Common myeloid progenitor, CD34-positive (primary cell): ENCODE results near the gene CALY.
A peak's percentile ranks its signal among the peaks of the same experiment; 100 is the strongest.
"Not testable (repeated sequence)": the region's sequence is repeated elsewhere in the genome, so short reads cannot be mapped to it uniquely, and the experiment has no call there.

Source experiments
- CTCF ChIA-PET: fragments of 350-600 bp; sonication (Branson Sonifier 250); formaldehyde crosslinking; loops from one replicate; lab custom pipeline; 2021; ENCODE audit warnings: antibody characterized with exemption; lab: Charles Lee
- POLR2A ChIA-PET: fragments of 350-600 bp; sonication (Branson Sonifier 250); formaldehyde crosslinking; loops from one replicate; lab custom pipeline; 2021; ENCODE audit warnings: antibody characterized with exemption; lab: Charles Lee
- DNase-seq, 3 donors: peaks; one replicate each; pipeline versions ENCODE4 v3.0.0 to v3.0.0-alpha.2; 2013
- H3K27ac ChIP-seq, 2 experiments: 1 replicate in 1 of 2; 2 replicates in 1 of 2; pipeline ENCODE4 v1.7.0; 2013; ENCODE audit warnings: inconsistent platforms in 2 of 2, low read length in 2 of 2, mild to moderate bottlenecking in 2 of 2, low read depth in 1 of 2, moderate library complexity in 1 of 2; ENCODE audit not compliant: severe bottlenecking in 2 of 2, insufficient read depth in 1 of 2, poor library complexity in 1 of 2
- H3K27me3 ChIP-seq, 5 experiments: replicated peaks in 2 of 5; 1 replicate in 3 of 5; 2 replicates in 2 of 5; pipeline versions ENCODE4 v1.6.1 to v1.7.0; 2013; ENCODE audit warnings: low read length in 4 of 5, mild to moderate bottlenecking in 2 of 5, moderate library complexity in 2 of 5, inconsistent platforms in 1 of 5; ENCODE audit not compliant: insufficient read depth in 5 of 5, control insufficient read depth in 4 of 5
- H3K36me3 ChIP-seq, 4 experiments: 1 replicate in 2 of 4; 2 replicates in 2 of 4; pipeline versions ENCODE4 v1.6.1 to v1.7.0; 2013; ENCODE audit warnings: low read length in 3 of 4, control low read depth in 1 of 4, mild to moderate bottlenecking in 1 of 4; ENCODE audit not compliant: control insufficient read depth in 4 of 4, insufficient read depth in 4 of 4
- H3K4me1 ChIP-seq, 4 experiments: 1 replicate in 3 of 4; 2 replicates in 1 of 4; pipeline versions ENCODE4 v1.6.1 to v1.7.1; 2013; ENCODE audit warnings: low read length in 3 of 4, mild to moderate bottlenecking in 3 of 4, control low read depth in 1 of 4, inconsistent platforms in 1 of 4, moderate library complexity in 1 of 4; ENCODE audit not compliant: control insufficient read depth in 4 of 4, insufficient read depth in 4 of 4; ENCODE audit errors: control extremely low read depth in 1 of 4
- H3K4me3 ChIP-seq, 7 experiments: 1 replicate in 4 of 7; 2 replicates in 3 of 7; pipeline versions ENCODE4 v1.5.1 to v1.7.0; 2013; ENCODE audit warnings: mild to moderate bottlenecking in 7 of 7, low read length in 6 of 7, moderate library complexity in 6 of 7, inconsistent platforms in 2 of 7, low read depth in 2 of 7, control low read depth in 1 of 7; ENCODE audit not compliant: insufficient read depth in 4 of 7, control insufficient read depth in 1 of 7; ENCODE audit errors: extremely low read depth in 1 of 7
- H3K9me3 ChIP-seq, 5 experiments: 1 replicate in 4 of 5; 2 replicates in 1 of 5; pipeline versions ENCODE4 v1.6.1 to v1.7.1; 2013; ENCODE audit warnings: low read length in 4 of 5, mild to moderate bottlenecking in 2 of 5, inconsistent platforms in 1 of 5, low read depth in 1 of 5, moderate library complexity in 1 of 5; ENCODE audit not compliant: control insufficient read depth in 4 of 5, insufficient read depth in 2 of 5; ENCODE audit errors: control extremely low read depth in 1 of 5
- WGBS: methylation state at CpG from one replicate; pipeline ENCODE4 v1.1.5; 2013; ENCODE audit not compliant: insufficient coverage; 5-methylcytosine and 5-hydroxymethylcytosine counted together

CALY gene

DNA sequence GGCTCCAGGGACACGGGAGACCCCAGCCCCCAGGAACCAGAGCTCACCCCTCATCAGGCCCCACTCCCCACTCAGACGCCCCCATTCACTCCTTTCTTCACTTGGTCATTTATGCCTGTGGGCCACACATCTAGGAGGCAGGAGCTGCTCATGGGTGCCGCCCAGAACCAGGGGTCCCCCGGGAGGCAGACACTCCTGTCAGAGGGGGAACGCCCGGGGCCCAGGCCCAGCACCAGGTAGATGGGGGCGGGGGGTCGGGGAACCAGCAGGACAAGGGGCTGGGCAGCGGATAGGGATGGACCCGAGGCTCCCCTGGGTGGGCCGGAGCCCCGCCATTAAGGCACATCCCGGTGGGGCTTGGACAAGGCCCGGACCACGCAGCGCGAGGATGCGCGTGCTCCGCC lies 11.8 kb downstream of the CALY start:
- H3K4me3 ChIP-seq = peak overlapping the region in 2 of 7 experiments; percentile 10 to 50
- no peak for DNase-seq
- CTCF ChIA-PET = interaction anchor here (2.3 kb wide), 1 partner anchor 10 kb away, joined by 14 read pairs; no protein-coding TSS in a partner anchor

DNA sequence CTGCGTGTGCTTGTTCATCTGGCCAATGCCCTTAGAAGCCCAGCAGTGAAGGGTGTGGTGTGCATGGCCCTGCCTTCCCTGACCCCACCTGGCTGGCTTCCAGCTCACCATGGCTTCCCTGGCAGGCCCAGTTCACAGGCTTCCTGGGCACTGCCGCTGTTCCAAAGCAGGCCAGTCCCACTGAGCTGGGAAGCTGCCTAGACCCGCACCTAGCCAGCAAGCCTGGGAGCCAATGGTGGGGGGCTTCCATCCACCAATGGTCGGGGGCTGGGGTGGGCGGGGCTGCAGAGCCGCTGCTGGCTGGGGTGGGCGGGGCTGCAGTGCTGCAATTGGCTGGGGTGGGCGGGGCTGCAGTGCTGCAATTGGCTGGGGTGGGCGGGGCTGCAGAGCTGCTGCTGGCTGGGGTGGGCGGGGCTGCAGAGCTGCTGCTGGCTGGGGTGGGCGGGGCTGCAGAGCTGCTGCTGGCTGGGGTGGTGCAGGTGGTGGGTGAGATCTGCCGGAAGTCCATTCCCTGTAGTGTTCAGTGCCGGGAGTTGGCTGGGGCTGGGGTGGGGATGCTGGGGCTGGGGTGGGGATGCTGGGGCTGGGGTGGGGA lies 12.4 kb downstream of the CALY start:
- Histone ChIP-seq H3K4me1 (peaks cover 0 to 21% (median 11%) of the 10 kb centered on the region in 4 experiments), H3K4me3 (no peak overlapping the region), H3K27ac (no peak overlapping the region), H3K36me3 (no peaks in the 10 kb centered on the region), H3K27me3 (peaks cover 5 to 55% (median 26%) of the 10 kb centered on the region in 5 experiments), H3K9me3 (peaks cover 0 to 2% (median 0%) of the 10 kb centered on the region in 5 experiments)
- ChIA-PET CTCF (interaction anchor here (0.6 to 2.3 kb wide), 3 partner anchors 9 to 16 kb away, joined by 3 to 14 read pairs (median 3); no protein-coding TSS in a partner anchor), POLR2A (no interaction called here)
- 49% methylated on average over 3 of the region's 13 CpGs for WGBS
- peak; percentile 54 to 73 (median 70) for DNase-seq

More for the DNA sequence above, 11.8 kb downstream of the CALY start:
- Histone ChIP-seq H3K4me1 (peaks cover 0 to 22% (median 11%) of the 10 kb centered on the region in 4 experiments), H3K36me3 (no peaks in the 10 kb centered on the region), H3K27me3 (peaks cover 5 to 52% (median 31%) of the 10 kb centered on the region in 5 experiments), H3K27ac (no peak overlapping the region), H3K9me3 (peaks cover 0 to 2% (median 0%) of the 10 kb centered on the region in 5 experiments)
- POLR2A ChIA-PET = no interaction called here
- WGBS = 13% methylated on average over 17 of the region's 20 CpGs

DNA sequence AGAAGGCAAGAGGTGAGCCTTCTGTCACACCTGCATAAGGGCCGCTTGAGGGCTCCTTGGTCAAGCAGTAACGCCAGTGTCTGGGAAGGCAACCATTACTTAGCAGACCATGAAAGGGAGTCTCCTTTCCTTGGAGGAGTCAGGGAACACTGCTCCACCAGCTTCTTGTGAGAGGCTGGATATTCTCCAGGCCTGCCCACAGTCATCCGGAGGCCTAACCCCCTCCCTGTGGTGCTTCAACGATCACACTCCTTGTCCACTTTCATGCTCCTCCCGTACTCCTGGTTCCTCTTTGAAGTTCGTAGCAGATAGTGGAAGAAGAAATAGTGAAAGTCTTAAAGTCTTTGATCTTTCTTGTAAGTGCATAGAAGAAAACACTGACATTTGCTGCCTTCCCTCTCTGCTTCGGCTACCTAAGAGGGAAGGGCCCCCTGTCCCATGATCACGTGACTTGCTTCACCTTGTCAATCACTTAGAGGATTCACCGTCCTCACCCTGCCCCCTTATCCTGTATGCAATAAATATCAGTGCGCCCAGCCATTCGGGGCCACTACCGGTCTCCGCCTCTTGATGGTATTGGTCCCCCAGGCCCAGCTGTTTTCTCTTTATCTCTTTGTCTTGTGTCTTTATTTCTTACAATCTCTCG lies 14.5 kb downstream of the CALY start:
- DNase-seq, H3K4me3 ChIP-seq, H3K27ac ChIP-seq, POLR2A ChIA-PET, H3K36me3 ChIP-seq, H3K9me3 ChIP-seq: not testable (repeated sequence)
- Histone ChIP-seq H3K27me3 (peaks cover 5 to 38% (median 12%) of the 10 kb centered on the region in 5 experiments), H3K4me1 (peaks cover 0 to 26% (median 12%) of the 10 kb centered on the region in 4 experiments)
- CTCF ChIA-PET = interaction anchor here (0.5 to 2.5 kb wide), 4 partner anchors 7 to 15 kb away, joined by 3 to 11 read pairs (median 5); no protein-coding TSS in a partner anchor
- 100% methylated on average over 1 of the region's 14 CpGs for WGBS

DNA sequence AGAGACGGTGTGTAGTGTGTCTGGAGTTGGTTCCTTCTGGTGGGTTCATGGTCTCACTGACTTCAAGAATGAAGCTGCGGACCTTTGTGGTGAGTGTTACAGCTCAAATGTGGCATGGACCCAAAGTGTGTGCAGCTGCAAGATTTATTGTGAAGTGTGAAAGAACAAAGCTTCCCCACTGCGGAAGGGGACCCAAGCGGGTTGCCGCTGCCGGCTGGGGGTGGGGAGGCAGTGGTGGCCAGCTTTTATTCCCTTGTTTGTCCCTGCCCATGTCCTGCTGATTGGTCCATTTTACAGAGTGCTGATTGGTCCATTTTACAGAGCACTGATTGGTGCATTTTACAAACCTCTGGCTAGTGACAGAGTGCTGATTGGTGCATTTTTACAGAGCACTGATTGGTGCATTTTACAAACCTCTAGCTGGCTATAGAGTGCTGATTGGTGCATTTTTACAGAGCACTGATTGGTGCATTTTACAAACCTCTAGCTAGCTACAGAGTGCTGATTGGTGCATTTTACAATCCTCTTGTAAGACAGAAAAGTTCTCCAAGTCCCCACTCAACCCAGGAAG lies 15.8 kb downstream of the CALY start:
- not testable (repeated sequence) for H3K4me3 ChIP-seq, H3K36me3 ChIP-seq, H3K9me3 ChIP-seq, H3K27ac ChIP-seq
- Histone ChIP-seq H3K4me1 (peaks cover 0 to 21% (median 11%) of the 10 kb centered on the region in 4 experiments), H3K27me3 (peaks cover 0 to 25% (median 5%) of the 10 kb centered on the region in 5 experiments)
- peak in 2 of 3 donors; percentile 42 to 49 for DNase-seq
- ChIA-PET CTCF (interaction anchor here (0.6 to 2.8 kb wide), 7 partner anchors 8 to 75 kb away, joined by 3 to 11 read pairs (median 5); no protein-coding TSS in a partner anchor), POLR2A (interaction anchor here (0.7 kb wide), 1 partner anchor 15 kb away, joined by 5 read pairs; no protein-coding TSS in a partner anchor)
- WGBS = 98% methylated on average over 6 of the region's 6 CpGs

DNA sequence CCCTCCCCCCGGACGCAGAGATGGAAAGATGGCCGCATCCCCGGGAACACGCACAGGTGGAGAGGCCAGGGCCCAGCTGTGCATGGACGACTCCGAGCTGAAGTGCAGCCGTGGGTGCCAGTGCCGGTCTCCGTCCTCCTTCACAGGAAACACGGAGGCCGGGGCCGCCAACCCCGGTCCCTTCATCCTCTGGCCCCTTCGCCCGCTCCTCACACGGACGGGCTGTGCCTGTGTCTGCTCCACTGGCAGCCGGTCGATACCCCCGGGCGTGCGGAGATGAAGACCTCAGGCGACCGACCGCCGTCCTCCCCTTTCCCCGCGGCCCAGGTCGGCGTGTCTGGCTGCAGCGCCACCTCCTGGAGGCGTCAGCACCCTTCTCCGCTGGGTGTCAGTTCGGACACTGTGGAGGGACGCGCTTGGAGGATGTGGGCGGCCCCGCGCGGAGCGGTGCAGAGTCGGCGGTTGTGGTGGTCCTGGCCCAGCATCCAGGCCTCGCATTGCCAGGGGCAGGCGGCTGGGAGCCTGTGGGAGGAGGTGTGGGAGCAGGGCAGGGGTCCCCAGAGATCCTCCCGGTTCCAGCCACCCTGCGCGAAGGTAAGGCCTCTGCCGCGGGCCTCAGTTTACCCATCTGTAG lies 18.1 kb downstream of the CALY start:
- POLR2A ChIA-PET = no interaction called here
- DNase-seq = peak; percentile 69 to 74 (median 73)
- CTCF ChIA-PET = interaction anchor here (0.7 to 2.8 kb wide), 4 partner anchors 37 to 72 kb away, joined by 3 to 10 read pairs (median 4); no protein-coding TSS in a partner anchor
- WGBS = 9% methylated on average over 36 of the region's 51 CpGs
- Histone ChIP-seq H3K36me3 (no peaks in the 10 kb centered on the region), H3K4me1 (peaks cover 0 to 7% (median 1%) of the 10 kb centered on the region in 4 experiments), H3K4me3 (peak overlapping the region in 6 of 7 experiments; percentile 19 to 73 (median 52)), H3K27me3 (peaks cover 0 to 12% (median 2%) of the 10 kb centered on the region in 5 experiments), H3K9me3 (peaks cover 0 to 2% (median 0%) of the 10 kb centered on the region in 5 experiments), H3K27ac (no peak overlapping the region)

DNA sequence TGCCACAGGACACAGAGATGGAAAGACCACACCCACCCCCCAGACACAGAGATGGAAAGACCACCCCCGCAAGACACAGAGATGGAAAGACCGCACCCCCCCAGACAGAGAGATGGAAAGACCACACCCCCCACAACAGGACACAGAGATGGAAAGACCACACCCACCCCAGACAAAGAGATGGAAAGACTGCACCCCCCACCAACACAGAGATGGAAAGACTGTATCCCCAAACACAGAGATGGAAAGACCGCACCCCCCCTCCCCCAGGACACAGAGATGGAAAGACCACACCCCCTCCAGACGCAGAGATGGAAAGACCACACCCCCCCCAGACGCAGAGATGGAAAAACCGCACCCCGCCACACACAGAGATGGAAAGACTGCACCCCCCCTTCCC lies 20.0 kb downstream of the CALY start:
- H3K27ac ChIP-seq = no peak overlapping the region
- peaks cover 0 to 15% (median 10%) of the 10 kb centered on the region in 4 experiments for H3K36me3 ChIP-seq
- H3K4me3 ChIP-seq = no peak overlapping the region
- ChIA-PET CTCF (no interaction called here), POLR2A (no interaction called here)
- H3K27me3 ChIP-seq = peaks cover 0 to 12% (median 2%) of the 10 kb centered on the region in 5 experiments
- DNase-seq = no peak
- H3K9me3 ChIP-seq = peaks cover 0 to 2% (median 0%) of the 10 kb centered on the region in 5 experiments
- WGBS = no CpG with 5 or more reads among the region's 7 CpGs
- peaks cover 0 to 7% (median 1%) of the 10 kb centered on the region in 4 experiments for H3K4me1 ChIP-seq
